HG02885 (cell line): Measurements from ENCODE around the gene USF1.
"Not testable (repeated sequence)": the region's sequence is repeated elsewhere in the genome, so short reads cannot be mapped to it uniquely, and the experiment has no call there.

Source experiments
- ATAC-seq: cut with Tn5 transposase; IDR thresholded peaks from one replicate; pipeline ENCODE4 v1.9.1; 2021; ENCODE audit warnings: mild to moderate bottlenecking; ENCODE audit not compliant: unreplicated experiment, poor library complexity

The USF1 gene

GRCh38 chr1:161020509-161021164 lies 25.1 kb downstream of the USF1 start, which contains the start of gene F11R:
F11R (minus strand) TSS chr1:161021152; CDS start chr1:161021073, 79 bp downstream.
- peak; percentile 37 for ATAC-seq

DNA sequence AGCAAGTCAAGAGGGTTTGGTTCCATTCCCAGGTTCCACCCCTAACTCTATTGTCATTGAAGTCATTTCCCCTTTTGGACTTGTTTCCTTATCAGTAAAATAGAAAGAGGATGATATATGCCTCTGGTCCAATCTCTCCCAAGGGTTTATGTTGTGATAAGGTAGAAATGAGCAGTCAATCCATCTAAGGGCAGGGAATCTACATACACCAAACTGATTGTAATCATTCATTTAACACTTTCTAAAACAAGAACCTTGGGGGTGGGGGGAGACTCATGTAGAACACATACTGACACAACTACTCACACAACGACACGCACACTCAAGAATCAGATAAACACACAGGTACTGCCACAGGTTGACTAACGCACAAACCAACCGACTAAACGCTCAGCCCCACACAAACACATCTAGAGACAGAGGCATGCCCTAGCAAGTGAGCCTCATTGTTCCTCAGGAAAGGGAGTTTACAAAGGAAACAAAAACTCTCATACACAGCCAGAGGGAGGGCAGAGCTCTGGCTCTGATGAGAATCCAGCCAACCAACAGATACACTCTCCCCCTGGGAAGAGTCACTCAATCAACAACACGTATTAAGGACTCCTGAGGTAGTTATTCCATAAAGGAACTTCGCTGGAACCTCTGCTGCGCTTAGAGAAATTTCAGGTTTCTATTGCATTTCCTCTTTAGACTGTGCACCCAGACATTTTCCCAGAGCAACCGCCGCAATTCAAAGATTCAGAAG lies 25.9 kb downstream of the USF1 start:
- ATAC-seq = no peak

DNA sequence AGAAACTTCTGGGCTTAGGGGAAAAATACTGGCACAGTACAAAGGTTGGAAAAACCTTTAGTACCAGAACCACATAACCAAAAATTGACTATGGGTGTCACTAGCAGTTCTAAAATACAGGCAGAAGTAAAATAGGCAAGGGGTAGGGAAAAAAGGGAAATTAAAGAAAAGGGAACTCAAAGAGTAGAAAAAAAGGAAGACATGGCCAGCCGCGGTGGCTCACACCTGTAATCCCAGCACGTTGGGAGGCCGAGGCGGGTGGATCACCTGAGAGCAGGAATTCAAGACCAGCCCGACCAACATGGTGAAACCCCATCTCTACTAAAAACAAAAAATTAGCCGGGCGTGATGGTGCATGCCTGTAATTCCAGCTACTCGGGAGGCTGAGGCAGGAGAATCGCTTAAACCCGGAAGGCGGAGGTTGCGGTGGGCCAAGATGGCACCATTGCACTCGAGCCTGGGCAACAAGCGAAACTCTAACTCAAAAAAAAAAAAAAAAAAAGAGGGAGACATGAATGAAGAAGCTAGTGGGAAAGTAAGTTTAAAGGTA lies 26.6 kb downstream of the USF1 start:
- ATAC-seq = not testable (repeated sequence)

GRCh38 chr1:161018631-161018930 lies 27.2 kb downstream of the USF1 start:
- ATAC-seq = no peak

DNA sequence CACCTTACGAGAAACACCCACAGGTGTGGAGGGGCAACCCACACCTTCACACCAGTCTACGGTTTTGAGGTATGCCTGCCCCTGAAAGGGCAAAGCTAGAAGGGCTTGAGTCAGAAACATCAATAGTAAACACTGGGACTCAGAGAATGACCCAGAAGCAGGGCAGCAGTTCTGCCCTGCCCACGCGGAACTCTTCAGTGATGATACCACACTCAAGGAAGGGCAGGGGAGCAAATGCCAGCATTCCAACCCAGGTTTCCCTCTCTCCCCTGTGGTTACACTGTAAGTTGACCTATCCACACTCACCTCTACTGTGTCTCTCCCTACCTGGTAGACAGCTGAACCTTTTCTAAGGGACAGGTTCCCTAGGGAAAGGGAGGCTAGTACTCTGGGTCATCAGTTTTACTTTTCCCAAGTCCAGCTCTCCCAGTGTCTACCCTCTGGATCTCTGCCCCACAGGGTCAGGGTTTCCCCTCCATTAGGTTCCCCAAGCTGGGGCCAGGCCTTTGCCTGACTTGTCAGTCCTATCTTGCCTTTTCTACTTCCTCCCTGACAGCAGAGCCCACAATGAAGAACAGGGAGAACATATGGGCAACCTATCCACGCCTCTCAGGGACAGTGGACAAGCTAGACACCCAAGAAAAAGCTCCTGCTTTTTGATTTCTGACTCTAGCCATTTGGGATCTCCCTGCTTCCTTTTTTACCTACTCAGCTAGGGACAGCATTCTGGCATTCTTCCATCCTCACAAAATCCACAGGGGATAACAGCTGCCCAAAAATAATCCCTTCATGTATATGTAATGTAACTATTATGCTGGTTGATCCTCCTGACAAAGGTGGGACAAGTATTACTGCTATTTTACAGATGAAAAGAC lies 27.8 kb downstream of the USF1 start:
- ATAC-seq = no peak

- ATAC-seq = not testable (repeated sequence)
These were observed 28.6 kb downstream of the USF1 start for GRCh38 chr1:161017181-161017580.

- not testable (repeated sequence) for ATAC-seq
These were observed 29.1 kb downstream of the USF1 start for GRCh38 chr1:161016683-161017082.

- peak; percentile 93 for ATAC-seq
These were observed 32.1 kb downstream of the USF1 start for GRCh38 chr1:161013488-161014230.

- peak; percentile 22 for ATAC-seq
These were observed 32.7 kb downstream of the USF1 start for GRCh38 chr1:161013131-161013487.

- ATAC-seq = no peak
These were observed 33.4 kb downstream of the USF1 start for GRCh38 chr1:161012420-161012819.

- ATAC-seq = no peak
These were observed 36.1 kb downstream of the USF1 start for GRCh38 chr1:161009602-161010211.

DNA sequence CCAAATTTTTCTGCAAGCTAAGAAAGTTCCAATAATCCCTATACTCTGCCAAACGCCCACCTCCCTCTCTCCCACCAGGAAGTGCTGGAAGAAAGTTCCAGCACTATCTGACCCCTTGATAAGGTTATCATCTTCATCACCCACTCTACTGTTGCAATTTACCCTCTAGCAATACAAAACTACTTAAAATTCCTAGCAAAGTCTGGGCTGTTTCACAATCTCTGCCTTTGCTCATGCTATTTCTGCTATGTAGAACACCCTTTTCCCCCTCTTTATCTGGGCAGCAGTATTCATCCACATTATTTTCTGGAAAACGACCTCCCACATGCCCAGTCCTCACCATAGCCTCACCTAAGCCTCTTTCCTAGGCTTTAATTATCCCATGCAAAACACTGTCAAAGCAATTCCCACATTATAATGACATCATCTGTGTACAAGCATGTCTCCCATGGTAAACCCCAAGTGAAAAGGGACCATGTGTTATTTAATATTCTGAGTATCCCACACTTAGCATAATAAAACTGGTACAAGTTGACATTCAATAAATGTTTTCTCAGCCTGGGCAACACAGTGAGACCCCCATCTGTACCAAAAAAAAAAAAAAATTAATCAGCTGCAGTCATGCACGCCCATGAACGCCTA lies 36.8 kb downstream of the USF1 start:
- no peak for ATAC-seq

- no peak for ATAC-seq
These were observed 38.4 kb downstream of the USF1 start for GRCh38 chr1:161007369-161007768.

- no peak for ATAC-seq
These were observed 39.2 kb downstream of the USF1 start for GRCh38 chr1:161006563-161006962.

DNA sequence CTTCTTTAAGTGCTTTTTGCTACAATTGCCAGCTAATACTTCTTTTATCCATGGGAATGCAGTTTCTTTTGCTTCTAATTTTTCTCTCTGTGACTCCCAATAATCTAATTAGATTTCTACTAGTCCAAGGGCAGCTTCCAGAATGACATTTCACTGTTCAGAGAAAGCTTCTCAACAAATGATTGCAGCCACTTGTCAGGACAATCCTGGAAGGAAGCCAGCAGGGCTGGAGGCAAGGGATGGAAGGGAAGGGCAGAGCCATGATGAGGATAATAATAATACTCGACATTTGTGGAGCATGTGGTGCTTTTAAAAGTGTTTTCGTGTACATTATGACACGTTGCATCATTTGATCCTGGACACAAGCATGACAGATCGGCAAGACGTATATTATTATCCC lies 44.3 kb downstream of the USF1 start:
- ATAC-seq = no peak

DNA sequence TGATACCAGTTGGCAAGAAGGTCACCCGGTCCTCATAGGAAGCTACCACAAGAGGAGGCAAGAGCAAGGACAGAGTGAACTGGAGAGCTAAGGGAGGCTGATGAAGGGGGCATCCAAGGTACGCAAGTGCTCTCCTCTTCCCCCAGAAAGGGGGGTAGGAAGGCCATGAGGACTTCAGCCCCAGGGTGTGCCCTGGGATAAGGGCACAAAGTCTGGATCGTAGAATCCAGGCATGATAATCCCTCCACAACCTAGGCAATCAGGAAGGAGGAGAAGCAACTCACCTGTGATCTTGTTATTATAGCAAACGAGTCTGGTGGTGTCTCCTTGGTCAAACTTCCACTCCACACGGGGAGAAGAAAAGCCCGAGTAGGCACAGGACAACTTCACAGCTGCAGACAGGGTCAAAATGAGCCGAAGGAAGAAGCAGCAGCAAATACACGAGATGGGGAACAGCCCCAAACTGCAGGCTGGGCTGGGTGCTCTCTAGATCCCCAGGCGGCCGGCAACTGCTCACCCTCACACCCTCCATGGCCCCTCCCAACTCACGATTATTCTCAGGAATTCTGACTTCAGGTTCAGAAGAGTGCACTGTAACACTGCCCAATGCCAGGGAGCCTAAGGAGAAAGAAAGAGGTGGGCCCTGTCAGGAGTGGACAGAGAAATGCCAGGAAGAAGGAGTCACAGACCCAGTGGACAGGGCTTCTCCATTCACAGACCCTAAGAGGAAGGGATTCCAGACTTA lies 44.9 kb downstream of the USF1 start:
- ATAC-seq = no peak

- no peak for ATAC-seq
These were observed 46.4 kb downstream of the USF1 start for GRCh38 chr1:160999376-160999775.

- ATAC-seq = no peak
These were observed 48.3 kb downstream of the USF1 start for GRCh38 chr1:160997323-160998038.
